Measurements from ENCODE around the gene ZNF343. TPM values are rescaled to one million over a fixed set of nuclear protein-coding genes. Genes with fewer than 3 reads are reported as not detected.
A peak's percentile ranks its signal among the peaks of the same experiment; 100 is the strongest.
"Not testable (repeated sequence)": the region's sequence is repeated elsewhere in the genome, so short reads cannot be mapped to it uniquely, and the experiment has no call there.

ZNF343 gene
- total RNA-seq, 1 experiment from 2014 or later: 3.4 TPM

DNA sequence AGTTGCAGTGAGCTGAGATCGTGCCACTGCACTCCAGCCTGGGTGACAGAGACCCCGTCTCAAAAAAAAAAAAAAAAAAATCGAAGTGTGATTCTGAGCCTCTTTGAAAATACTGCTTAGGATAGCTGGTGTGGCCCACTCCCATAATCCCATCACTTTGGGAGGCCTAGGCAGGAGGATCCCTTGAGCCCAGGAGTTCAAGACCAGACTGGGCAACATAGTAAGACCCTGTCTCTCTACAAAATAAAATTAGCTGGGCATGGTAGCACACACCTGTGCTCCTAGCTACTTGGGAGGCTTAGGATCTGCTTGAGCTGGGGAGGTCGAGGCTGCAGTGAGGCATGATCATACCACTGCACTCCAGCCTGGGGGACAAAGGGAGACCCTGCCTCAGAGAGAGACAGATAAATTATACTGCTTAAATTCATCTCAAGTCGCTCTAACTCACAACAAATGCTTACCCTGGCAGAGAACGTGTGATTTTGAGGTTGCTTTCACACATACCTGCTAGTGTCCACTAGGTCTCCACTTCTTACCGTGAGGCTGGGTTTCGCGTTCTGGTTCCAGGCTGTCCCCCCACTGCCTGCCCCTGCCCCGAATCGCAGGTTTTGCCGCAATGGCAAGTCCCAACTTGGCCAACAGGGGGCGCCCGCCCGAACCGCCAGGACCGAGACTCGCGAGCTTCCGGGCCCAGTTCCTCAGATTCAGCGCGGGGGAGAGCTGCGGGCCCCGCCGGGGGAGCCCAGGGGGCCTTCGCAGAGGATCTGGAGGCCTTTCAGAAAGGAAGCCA is 15.4 kb upstream of the ZNF343 start:
- Histone ChIP-seq H4K91ac (ENCODE audit: insufficient read length, low read depth, low read length) (no peak overlapping the region), H3K4me1 (ENCODE audit: insufficient read depth, low read length) (no peaks in the 10 kb centered on the region), H4K20me1 (ENCODE audit: control insufficient read depth, insufficient read depth, insufficient read length) (no peaks in the 10 kb centered on the region), H2BK120ac (ENCODE audit: low read depth, low read length, poor library complexity, severe bottlenecking) (no peak overlapping the region), H2BK20ac (ENCODE audit: low read depth, low read length, poor library complexity, severe bottlenecking) (no peak overlapping the region), H3K79me1 (ENCODE audit: insufficient read depth, low read depth, low read length, poor library complexity, severe bottlenecking) (no peaks in the 10 kb centered on the region), H3K9ac (ENCODE audit: extremely low read depth, insufficient read length, low read length) (no peak overlapping the region), H3K4me2 (ENCODE audit: insufficient read depth, insufficient read length, low read length) (peak overlapping the region; percentile 9), H4K8ac (replicated peaks; ENCODE audit: insufficient read length, low read depth, low read length) (no peak overlapping the region), H3K27ac (ENCODE audit: insufficient read length, low read depth, low read length) (no peak overlapping the region), H3K4ac (ENCODE audit: low read depth, low read length) (no peak overlapping the region), H3T11ph (ENCODE audit: low read length) (no peak overlapping the region), H4K5ac (ENCODE audit: insufficient read length, low read depth, low read length) (no peak overlapping the region), H3K18ac (ENCODE audit: insufficient read length, low read depth, low read length) (no peak overlapping the region), H3K27me3 (ENCODE audit: insufficient read depth, low read length) (peaks cover 28% of the 10 kb centered on the region), H2AFZ (ENCODE audit: low read length) (no peak overlapping the region), H2BK12ac (ENCODE audit: insufficient read length, low read depth, low read length) (no peak overlapping the region), H2BK5ac (ENCODE audit: insufficient read length, low read length) (no peak overlapping the region), H3K79me2 (ENCODE audit: insufficient read depth, low read length) (no peaks in the 10 kb centered on the region), H3K14ac (ENCODE audit: insufficient read depth, low read length) (no peak overlapping the region), H2AK5ac (ENCODE audit: insufficient read length, low read length) (no peak overlapping the region), H2BK15ac (ENCODE audit: low read depth, low read length) (no peak overlapping the region), H3K56ac (ENCODE audit: insufficient read length, low read depth, low read length) (no peak overlapping the region), H3K23ac (ENCODE audit: insufficient read length, low read depth, low read length) (no peak overlapping the region), H3K23me2 (ENCODE audit: insufficient read length, low read depth, low read length, poor library complexity, severe bottlenecking) (peaks cover 6% of the 10 kb centered on the region), H3K9me3 (ENCODE audit: control insufficient read depth, low read depth, low read length) (no peaks in the 10 kb centered on the region)
- no CpG with 5 or more reads among the region's 26 CpGs for WGBS (ENCODE audit: extremely low coverage, insufficient read length, low lambda C conversion rate)
- Mint-ChIP-seq H3K4me3 (peak overlapping the region; percentile 79 to 91), H3K36me3 (ENCODE audit: insufficient read depth in 1 of 3, low read depth in 3 of 3) (no peaks in the 10 kb centered on the region; a peak in 1 of 7 replicates), H3K9me3 (no peaks in the 10 kb centered on the region; a peak in 1 of 5 replicates), H3K27ac (no peak overlapping the region), H3K27me3 (ENCODE audit: low read depth) (peaks cover 96% of the 10 kb centered on the region), H3K4me1 (peaks cover 3% of the 10 kb centered on the region in 2 experiments)
- peak; percentile 90 for DNase-seq
- TF ChIP-seq, protein P1, sequence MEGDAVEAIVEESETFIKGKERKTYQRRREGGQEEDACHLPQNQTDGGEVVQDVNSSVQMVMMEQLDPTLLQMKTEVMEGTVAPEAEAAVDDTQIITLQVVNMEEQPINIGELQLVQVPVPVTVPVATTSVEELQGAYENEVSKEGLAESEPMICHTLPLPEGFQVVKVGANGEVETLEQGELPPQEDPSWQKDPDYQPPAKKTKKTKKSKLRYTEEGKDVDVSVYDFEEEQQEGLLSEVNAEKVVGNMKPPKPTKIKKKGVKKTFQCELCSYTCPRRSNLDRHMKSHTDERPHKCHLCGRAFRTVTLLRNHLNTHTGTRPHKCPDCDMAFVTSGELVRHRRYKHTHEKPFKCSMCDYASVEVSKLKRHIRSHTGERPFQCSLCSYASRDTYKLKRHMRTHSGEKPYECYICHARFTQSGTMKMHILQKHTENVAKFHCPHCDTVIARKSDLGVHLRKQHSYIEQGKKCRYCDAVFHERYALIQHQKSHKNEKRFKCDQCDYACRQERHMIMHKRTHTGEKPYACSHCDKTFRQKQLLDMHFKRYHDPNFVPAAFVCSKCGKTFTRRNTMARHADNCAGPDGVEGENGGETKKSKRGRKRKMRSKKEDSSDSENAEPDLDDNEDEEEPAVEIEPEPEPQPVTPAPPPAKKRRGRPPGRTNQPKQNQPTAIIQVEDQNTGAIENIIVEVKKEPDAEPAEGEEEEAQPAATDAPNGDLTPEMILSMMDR (conservative IDR thresholded peaks at IDR 0.05): peak; percentile 97

DNA sequence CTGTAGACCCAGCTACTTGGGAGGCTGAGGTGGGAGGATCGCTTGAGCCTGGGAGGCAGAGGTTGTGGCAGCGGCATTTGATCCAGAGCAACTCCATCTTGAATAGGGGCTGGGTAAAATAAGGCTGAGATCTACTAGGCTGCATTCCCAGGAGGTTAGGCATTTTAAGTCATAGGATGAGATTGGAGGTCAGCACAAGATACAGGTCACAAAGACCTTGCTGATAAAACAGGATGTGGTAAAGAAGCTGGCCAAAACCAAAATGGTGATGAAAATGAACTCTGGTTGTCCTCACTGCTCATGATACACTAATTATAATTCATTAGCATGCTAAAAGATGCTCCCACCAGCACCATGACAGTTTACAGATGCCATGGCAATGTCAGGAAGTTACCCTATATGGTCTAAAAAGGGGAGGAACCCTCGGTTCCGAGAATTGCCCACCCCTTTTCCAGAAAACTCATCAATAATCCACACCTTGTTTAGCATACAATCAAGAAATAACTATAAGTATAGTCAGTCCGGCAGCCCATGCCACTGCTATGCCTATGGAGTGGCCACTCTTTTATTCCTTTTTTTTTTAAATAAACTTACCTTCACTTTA is 14.2 kb upstream of the ZNF343 start:
- not testable (repeated sequence) for H3K9ac ChIP-seq (ENCODE audit: extremely low read depth, insufficient read length, low read length); DNase-seq; H3K4ac ChIP-seq (ENCODE audit: low read depth, low read length); H3K4me2 ChIP-seq (ENCODE audit: insufficient read depth, insufficient read length, low read length); H2BK15ac ChIP-seq (ENCODE audit: low read depth, low read length); H4K8ac ChIP-seq (replicated peaks; ENCODE audit: insufficient read length, low read depth, low read length); H2BK5ac ChIP-seq (ENCODE audit: insufficient read length, low read length); H3T11ph ChIP-seq (ENCODE audit: low read length); H4K5ac ChIP-seq (ENCODE audit: insufficient read length, low read depth, low read length); H3K36me3 Mint-ChIP-seq (ENCODE audit: insufficient read depth in 1 of 3, low read depth in 3 of 3); H2BK20ac ChIP-seq (ENCODE audit: low read depth, low read length, poor library complexity, severe bottlenecking); H3K27ac Mint-ChIP-seq; H3K23me2 ChIP-seq (ENCODE audit: insufficient read length, low read depth, low read length, poor library complexity, severe bottlenecking); H3K79me2 ChIP-seq (ENCODE audit: insufficient read depth, low read length); H3K56ac ChIP-seq (ENCODE audit: insufficient read length, low read depth, low read length); H3K18ac ChIP-seq (ENCODE audit: insufficient read length, low read depth, low read length); H2AFZ ChIP-seq (ENCODE audit: low read length); H4K20me1 ChIP-seq (ENCODE audit: control insufficient read depth, insufficient read depth, insufficient read length); H2AK5ac ChIP-seq (ENCODE audit: insufficient read length, low read length); H3K14ac ChIP-seq (ENCODE audit: insufficient read depth, low read length); H3K79me1 ChIP-seq (ENCODE audit: insufficient read depth, low read depth, low read length, poor library complexity, severe bottlenecking); H3K9me3 ChIP-seq (ENCODE audit: control insufficient read depth, low read depth, low read length); H3K4me1 ChIP-seq (ENCODE audit: insufficient read depth, low read length); H2BK12ac ChIP-seq (ENCODE audit: insufficient read length, low read depth, low read length); H4K91ac ChIP-seq (ENCODE audit: insufficient read length, low read depth, low read length); H3K27ac ChIP-seq (ENCODE audit: insufficient read length, low read depth, low read length); H3K9me3 Mint-ChIP-seq; H3K4me1 Mint-ChIP-seq; H2BK120ac ChIP-seq (ENCODE audit: low read depth, low read length, poor library complexity, severe bottlenecking); H3K23ac ChIP-seq (ENCODE audit: insufficient read length, low read depth, low read length)
- H3K27me3 Mint-ChIP-seq (ENCODE audit: low read depth): peaks cover 97% of the 10 kb centered on the region
- peaks cover 30% of the 10 kb centered on the region for H3K27me3 ChIP-seq (ENCODE audit: insufficient read depth, low read length)
- no CpG with 5 or more reads among the region's 5 CpGs for WGBS (ENCODE audit: extremely low coverage, insufficient read length, low lambda C conversion rate)
- H3K4me3 Mint-ChIP-seq: 0 out of 5 replicates have a peak overlapping the region, but pooled peaks of 1 of the 2 experiments have one; percentile 15
